ENCODE data around the gene C3AR1. TPM values are rescaled to one million over a fixed set of nuclear protein-coding genes. Genes with fewer than 3 reads are reported as not detected.

The C3AR1 gene
- total RNA-seq = 0.51 and 1.5 TPM in 2 replicates

GRCh38 chr12:8065991-8066594 is at the start of gene C3AR1:
Gene C3AR1 (minus strand): TSS chr12:8066359. CDS start chr12:8060185, 6,174 bp downstream.

GRCh38 chr12:8032242-8033152 is 33.7 kb downstream of the C3AR1 start, which contains the start of gene FOXJ2:
Gene FOXJ2 (plus strand): TSS chr12:8032716. CDS start chr12:8039833, 7,117 bp downstream.

Other genes starting within 250 kb of the C3AR1 start
- gene SLC2A14, start 193.4 kb downstream of the C3AR1 start, total RNA-seq = 0.09 TPM in 1 of 2 replicates, not detected in the other
- gene SLC2A3, start 130.2 kb downstream of the C3AR1 start, total RNA-seq = 100 and 155 TPM in 2 replicates
- 5.6 and 7.4 TPM in 2 replicates for gene FOXJ2, start 33.6 kb downstream of the C3AR1 start, total RNA-seq
- gene NECAP1, start 15.9 kb upstream of the C3AR1 start, total RNA-seq = 55.2 and 58.2 TPM in 2 replicates
- gene CLEC4A, start 57.3 kb upstream of the C3AR1 start, total RNA-seq = 0.18 TPM in 1 of 2 replicates, not detected in the other
- not detected in 2 replicates for gene ZNF705A, start 90.7 kb upstream of the C3AR1 start, total RNA-seq
- gene FAM90A1, start 161.3 kb upstream of the C3AR1 start, total RNA-seq = under 0.01 and 0.09 TPM in 2 replicates